ENCODE measurements around the gene RAP2A. TPM values are rescaled to one million over a fixed set of nuclear protein-coding genes. Genes with fewer than 3 reads are reported as not detected.

RAP2A gene
- 26.5 and 28.8 TPM in 2 replicates for total RNA-seq (2014; rRNA removed; shearing (Covaris generic))

DNA sequence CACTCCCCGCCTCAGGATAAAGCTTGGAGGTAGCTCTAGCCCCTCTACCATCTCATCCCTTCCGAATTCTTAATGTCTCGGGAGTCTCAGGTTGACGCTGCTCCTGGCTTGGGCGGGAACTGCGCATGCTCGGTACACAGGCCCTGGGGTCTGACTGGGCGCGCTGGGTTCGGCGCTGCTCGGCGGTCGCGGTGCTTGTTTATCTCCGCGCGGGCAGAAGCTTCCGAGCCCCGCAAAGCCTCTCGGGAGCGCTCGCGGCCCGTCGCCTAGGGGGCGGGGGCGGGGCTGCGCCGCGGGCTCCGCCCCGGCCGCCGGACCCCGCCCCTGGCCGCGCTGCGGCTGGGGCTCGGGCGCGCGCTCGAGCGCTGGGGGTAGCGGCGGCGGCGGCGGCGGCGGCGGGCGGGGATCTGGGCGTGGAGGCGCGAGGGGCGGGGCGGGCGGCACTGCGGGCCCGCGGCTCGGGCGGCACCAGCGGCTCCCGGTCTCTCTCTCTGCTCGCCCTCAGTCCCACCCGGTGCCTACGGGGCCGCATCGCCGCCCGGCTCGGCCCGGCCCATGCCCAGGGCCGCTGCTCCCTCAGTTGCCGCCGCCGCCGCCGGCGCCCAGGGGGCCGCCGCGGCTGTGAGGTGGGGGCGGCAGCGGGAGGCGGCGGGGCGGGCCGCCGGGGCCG, at the start of gene RAP2A:
Gene RAP2A, plus strand, starts transcription at position 443 of the 670 bp plus-strand sequence. CDS start 302 bp downstream, outside the sequence.
- peak; percentile 94 for DNase-seq (ENCODE audit: low spot score)

DNA sequence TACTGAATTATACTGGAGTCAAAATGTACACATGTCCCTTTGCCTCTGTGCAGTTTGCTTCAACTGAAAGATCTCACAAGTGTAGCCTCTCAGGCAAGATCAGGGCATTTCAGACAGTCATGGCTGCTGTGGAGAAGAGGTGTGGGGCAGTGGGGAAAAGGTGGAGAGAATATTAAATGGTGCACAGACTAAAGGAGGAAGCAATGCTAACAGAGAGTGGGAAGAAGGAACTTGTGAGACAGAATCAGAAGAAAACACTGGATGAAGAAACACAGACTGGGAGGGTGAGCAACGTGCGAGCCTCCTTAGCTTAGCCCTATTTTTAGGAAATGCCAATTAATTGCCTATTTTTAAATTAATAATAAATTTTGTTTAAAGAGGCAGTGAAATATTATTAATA, 49.6 kb upstream of the RAP2A start:
- DNase-seq (ENCODE audit: low spot score) = no peak

DNA sequence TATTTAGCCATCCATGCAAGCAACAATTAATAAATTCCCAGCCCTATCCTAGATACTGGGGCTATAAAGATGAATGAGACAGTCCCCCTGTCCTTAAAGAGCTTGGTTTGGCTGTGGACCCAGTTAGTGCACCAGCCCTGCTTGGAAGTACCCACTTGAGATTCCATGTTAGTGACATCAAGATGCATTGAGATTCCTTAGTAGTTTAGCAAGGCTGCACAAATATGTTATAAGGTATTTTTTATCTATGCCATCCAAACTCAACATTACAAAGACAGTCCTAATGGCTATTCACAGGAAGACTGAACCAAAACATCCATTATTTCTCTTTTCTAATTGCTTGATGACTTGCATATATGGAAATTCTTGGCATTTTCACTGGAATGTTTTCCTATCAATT, 48.8 kb upstream of the RAP2A start:
- no peak for DNase-seq (ENCODE audit: low spot score)

DNA sequence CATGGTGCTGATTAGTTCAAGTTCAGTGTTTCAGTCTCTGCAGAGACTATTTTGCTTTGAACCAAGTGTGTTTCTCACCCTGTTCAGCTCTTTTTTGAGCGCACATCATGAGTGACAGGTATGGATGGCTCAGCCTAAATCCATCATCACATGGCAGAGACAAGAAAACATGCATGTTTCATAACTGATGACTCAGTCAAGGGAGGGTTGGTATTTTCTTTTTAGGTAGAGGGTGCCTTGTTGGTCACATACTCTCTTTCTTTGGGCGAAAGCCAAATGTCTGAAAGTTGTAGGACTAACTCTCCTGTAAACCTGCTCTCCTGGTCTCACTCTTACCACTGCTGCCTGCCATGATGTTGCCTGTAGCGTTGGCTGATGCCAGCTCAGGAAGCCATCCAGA, 48.1 kb upstream of the RAP2A start:
- no peak for DNase-seq (ENCODE audit: low spot score)

DNA sequence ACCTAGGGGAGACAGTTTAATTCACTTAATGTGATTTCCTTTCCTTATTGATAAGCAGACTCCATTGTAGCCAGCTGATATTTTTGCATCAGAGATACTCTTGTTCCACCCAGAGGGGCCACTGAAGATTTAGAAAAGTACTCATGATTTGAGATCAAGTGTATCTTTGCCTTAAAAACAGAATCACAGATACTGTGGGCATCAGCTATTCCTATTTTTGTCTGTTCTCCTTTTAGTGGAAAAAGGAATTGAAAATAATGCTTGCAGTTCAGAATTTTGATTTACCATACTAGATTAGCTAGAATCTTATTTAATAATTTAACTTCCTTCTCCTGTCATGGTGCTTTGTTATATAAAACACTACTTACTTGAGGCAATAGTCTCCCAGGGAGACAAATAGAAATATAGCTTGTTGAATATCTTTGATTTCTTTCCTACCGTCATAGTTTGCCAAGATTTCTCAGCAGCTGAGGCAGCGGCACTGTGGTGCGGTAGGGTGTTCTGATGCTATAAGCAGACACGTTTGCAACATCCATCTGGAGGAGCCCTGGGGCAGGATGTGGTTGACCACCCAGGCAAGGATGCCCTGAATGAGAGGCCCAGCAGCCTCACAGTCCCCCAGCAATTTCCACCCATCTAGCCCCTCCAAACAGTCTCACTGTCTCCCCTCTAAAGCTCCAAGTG, 47.0 kb upstream of the RAP2A start:
- no peak for DNase-seq (ENCODE audit: low spot score)

DNA sequence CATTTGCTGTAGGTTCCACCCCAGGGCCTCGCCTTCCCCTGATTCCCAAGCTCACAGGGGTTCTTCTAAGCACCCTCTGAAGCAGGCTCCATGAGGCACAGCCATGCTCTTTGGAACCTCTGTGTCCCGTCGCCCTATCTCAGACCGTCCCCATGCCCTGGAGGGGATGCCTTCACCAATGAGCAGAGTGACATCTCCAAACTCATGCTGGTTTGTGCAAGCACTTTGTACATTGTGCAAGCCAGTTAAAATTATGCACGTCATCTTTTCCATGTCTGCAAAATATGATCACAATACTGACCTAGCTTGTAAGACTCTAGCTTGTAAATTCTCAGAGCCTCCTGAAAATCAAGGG, 46.5 kb upstream of the RAP2A start:
- no peak for DNase-seq (ENCODE audit: low spot score)

DNA sequence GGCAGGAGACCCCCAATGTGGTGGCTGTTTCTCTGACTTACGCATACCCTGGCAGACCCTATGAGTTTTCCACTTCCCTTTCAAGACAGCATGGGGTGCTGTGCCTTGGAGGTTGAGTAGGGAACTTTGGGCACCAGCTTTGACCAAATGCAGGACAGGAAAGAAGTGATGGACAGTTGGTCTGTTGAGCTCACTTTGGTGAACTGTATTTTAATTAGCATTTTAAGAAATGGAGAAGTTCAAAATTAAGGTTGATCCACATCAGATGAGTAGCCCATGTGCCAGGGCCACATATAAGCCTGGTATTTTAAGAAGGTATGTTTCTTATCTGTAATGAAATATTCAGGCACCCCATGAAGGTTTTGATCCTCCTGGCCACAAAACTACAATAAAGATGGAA, 46.1 kb upstream of the RAP2A start:
- DNase-seq (ENCODE audit: low spot score) = no peak

DNA sequence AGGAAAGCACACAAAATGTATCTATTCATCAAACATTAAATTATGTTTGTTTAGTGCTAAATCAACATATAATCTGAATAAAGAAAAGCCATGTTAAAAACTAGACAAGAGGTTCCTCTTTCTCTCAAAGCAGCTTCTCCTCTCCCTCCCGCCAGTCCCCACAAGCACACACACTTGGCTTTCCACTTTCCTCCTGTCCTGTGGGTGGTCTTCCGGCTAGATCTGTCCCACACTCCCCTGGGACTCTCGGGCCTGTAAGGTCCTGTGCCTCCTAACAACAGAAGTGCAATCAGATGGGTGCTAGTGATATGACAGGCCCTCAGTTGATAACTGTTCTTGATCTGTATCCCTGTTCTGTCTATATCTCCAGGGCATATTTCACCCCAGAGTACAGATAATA, 45.6 kb upstream of the RAP2A start:
- DNase-seq (ENCODE audit: low spot score) = no peak

DNA sequence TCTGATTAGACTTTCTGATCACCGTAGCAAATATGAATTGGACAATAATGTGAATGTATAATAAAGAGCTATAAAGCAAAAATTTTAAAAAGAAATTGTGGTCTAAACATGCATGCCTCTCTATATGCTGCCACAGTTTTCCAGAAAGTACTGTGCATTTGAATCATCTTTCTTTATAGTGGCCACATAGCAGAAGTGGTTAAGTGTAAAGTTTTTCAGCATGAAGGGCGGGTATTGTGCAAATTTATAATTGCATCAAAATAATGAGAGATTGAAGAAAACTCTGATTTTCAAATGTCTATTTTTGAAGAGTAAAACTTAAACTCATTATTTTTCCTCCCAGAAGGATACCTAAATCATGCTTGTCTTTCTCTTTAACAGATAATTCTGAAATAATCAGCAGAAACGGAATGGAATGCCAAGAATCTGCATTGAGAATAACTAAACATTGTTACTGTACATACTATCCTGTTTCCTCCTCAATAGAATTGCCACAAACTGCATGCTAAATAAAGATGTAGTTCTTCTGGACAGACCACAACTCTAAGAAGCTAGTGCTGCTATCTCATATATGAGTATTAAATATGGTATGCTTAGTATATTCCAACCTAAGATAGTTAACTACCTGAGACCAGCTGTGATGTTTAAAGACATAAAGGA, 42.9 kb upstream of the RAP2A start:
- DNase-seq (ENCODE audit: low spot score) = no peak

DNA sequence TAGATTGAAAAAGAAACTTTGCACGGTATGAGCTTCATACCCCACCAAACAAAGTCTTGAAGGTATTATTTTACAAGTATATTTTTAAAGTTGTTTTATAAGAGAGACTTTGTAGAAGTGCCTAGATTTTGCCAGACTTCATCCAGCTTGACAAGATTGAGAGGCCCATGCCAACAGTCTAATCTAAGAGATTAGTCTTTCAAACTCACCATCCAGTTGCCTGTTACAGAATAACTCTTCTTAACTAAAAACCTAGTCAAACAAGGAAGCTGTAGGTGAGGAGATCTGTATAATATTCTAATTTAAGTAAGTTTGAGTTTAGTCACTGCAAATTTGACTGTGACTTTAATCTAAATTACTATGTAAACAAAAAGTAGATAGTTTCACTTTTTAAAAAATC, 41.9 kb upstream of the RAP2A start:
- DNase-seq (ENCODE audit: low spot score) = no peak

DNA sequence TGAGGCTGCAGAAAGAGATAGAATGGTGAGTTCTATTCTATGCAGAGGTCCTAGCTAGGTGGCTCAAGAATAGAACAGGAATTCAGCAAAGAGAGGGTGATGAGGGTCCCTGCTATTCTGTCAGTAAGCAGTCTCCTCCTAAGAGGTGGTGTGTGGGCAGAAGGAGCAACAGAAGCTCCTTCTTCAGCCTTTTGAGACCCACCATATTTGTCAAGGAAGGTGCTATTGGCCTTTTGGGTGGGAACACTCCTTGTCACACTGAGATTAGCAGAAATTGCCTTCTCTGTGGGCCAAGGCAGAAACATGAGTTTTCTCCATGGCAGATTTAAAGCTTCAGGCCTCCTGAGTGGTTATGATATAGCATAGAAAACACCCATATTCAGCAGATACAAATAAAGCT, 39.4 kb upstream of the RAP2A start:
- no peak for DNase-seq (ENCODE audit: low spot score)

DNA sequence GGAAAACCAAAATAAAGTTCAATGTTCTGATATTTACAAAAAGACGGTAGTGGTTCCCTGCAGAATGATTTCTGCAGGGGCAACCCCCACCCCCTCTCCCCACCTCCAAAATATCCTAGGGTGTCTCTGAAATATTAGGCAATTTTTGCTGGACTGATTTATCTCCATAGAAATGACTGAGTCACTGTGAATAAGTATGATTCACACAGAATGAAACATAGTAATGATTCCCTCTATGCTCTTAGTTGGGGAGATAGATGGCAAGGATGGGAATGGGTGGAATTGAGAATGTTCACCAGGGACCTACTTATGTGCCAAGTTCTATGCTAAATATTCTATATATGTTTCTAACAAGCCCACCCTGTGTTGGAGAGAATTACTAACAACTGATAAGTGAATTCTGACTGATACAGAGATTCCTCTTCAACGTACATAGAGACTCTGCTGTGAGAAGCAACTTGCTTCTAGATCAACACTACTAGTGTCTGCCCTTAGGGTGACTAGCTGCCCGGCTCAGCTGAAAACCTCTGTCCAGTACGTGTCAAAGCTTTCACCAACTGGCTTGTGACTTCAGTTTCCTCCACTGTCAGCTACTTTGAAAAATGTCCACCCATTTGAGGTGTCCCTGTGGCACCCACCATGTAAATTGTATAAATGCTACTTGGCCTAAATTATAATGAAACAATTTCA, 38.4 kb upstream of the RAP2A start:
- no peak for DNase-seq (ENCODE audit: low spot score)

DNA sequence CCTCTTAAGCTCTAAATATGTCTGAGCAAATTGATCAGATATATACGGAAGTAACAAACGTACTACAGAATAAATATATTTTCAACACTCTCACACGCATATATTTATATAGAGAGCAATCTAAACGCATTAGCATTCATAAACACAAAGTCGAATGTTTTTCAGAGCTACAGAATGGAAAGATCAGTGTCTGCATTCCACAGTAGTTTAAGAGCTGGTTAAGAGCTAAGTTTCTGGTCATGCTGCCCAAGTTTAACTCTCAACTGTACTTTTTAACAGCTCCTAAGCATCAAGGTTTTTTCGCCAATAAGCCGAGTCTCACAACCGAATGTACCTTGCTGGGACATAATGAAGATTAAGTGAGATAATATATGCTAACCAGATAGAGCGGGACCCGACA, 36.7 kb upstream of the RAP2A start:
- no peak for DNase-seq (ENCODE audit: low spot score)

DNA sequence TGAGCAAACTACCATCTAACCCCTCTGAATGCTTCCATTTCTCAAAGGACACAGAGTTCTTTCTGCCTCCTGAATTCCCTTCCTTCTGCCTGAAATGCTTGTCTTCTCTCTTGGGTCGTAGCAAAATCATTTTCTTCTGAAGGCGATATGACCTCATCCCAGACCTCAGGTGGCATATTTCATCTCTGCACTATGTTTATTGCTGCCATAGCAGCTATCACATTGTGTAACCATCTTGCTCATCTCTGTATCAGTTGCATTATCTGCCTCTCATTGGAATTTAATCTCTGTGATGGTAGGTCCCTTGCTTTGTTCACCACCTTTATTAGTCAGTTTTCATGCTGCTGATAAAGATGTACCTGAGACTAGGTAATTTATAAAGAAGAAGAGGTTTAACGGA, 32.5 kb upstream of the RAP2A start:
- DNase-seq (ENCODE audit: low spot score) = no peak

DNA sequence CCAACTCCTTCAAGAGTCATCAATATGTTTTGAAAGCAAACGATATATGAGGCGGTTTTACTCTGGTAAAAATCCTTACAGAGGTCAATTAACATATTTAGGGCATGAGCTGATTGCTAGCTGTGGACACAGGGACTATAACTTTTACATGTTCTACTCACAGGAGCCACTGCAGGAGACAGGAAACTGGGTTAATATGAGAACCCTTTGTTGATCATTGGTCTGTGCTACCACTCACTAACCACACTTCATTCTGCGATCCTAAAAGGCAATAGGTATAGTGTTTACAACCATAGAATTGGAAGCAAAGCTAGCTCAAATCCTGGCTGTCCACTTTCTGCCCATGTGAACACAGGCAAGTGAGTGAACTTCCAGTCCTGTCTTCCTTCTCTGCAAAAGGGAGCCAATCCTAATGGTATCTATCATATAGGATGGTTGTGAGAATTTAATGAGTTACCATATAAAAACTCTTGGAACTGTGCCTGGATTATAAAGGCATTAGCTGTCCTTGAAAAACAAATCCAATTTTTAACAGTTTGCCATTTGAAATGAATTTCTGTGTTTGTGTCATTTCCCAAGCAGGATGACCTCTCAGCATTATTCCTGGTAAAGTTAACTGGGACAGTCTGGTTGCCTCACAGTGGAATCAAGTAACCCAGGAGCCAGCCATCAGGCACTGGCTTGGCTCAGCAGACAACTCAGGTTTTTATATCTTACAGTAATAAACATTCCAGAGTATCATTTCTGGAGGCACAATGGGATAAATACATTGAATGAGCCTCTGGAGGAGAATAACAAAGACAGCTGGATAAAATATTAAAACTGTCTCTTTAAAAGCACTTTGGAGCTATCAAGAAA, 29.8 kb upstream of the RAP2A start:
- no peak for DNase-seq (ENCODE audit: low spot score)

DNA sequence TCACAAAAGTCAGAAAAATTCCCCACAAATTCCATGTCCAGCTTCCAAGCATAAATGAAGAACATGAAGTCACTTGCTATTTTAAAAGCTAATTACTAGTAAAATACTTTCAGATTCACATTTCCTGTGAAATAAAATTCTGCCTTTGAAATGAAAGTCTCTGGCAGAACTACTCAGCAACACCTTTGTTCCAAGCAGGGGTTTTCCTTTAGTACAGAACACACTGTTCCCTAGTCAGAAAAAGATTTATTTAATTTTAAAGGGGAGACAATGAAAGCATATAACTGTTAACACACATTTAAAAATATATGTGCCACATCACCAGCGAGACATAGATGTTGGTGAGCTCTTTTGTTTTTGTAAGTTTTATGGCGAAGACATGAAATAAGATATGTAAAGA, 26.4 kb upstream of the RAP2A start:
- no peak for DNase-seq (ENCODE audit: low spot score)

DNA sequence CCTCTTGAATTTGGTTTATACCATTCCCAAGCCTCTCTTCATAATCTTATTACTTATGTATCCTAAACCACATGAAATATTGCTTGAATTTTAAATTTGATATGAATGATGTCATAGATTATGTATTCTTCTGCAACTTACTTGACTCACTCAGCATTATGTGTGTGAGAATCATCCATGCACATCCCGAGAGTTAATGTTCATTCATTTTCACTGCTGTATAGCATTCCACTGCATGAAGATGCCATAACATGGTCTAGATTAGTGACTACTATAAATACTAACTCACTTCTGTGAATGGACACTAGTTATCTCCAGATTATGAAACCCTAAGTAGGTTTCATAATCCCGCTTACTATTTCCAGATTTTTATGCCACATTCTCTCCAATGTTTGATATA, 25.0 kb upstream of the RAP2A start:
- no peak for DNase-seq (ENCODE audit: low spot score)

DNA sequence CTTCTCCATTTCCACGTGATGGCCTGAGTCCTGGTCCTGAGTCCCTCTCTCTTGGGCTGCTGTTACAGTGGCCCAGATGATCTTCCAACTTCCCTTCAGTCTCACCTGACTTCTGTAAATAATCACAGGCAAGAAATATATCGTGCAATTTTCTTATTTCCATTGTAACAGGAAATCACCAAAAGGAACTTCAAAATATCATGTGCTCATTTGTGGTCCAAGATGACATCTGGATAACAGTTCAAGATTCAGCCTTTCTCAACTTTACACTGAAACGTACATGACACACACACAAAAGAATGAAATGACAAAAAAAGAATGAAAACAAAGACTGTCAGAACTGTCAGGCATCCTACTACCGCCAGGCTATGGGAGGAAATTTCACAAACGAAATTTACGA, 22.0 kb upstream of the RAP2A start:
- no peak for DNase-seq (ENCODE audit: low spot score)

DNA sequence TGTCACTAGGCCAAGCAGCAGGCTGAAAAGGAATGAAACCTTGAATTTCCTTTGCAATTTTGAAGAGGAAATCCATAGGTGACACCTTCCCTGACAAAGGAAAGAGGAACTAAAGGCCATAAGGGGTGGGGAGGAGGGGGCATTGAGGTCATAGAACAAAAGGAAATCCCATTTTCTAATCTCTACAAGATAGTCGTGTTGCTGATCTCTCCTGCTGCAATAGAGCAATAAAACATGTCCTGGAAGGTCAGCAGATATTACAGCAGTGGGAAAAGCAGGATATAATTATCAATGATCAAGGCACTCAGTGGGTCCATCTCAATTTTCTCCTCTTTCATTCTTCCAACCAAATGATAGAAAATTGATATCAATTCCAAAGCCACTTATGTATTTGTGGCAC, 20.3 kb upstream of the RAP2A start:
- no peak for DNase-seq (ENCODE audit: low spot score)

DNA sequence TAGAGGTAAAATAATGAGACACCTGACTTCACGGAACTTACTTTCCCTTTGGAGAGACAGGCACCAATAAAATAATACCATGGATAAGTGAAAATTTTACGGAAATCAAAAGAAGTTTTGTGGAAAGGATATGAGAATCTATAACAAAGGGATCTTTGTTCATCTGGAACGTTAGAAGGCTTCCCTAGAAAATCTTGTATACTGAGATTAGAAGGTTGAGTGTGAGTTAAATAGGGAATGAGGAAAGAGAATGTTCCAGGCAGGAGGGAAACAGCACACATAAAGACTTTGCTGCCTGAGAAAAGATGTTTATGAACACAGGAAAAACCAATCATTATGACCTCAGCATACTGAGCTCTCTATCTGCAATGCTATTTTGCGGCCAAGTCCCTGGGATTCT, 19.6 kb upstream of the RAP2A start:
- no peak for DNase-seq (ENCODE audit: low spot score)

DNA sequence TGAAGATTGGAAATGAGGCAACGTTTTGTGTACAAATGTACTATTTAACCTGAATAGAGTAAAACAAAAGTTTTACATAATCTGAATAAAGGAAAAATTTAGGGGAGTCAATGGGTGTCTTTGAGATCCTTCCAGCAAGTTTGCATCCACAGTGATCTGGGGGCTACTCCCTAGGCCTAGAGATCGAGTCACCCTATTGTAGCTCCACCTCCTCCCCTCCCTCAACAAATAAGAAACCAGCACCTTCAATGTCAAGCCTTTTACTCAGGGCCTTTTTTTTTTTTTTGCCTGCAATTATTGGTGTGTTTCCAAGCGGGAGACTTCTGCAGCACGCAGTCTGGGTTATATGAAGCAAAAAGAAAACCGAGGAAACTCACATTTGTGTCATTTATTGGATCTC, 16.3 kb upstream of the RAP2A start:
- DNase-seq (ENCODE audit: low spot score) = no peak

Data from HT-29 (cell line).